ENCODE results near the gene BCAS1. TPM values are rescaled to one million over a fixed set of nuclear protein-coding genes. Genes with fewer than 3 reads are reported as not detected.
"Not testable (repeated sequence)": the region's sequence is repeated elsewhere in the genome, so short reads cannot be mapped to it uniquely, and the experiment has no call there.

Gene BCAS1
- total RNA-seq, 2 donors from 2014 or later = 0.10 to 0.11 TPM

DNA sequence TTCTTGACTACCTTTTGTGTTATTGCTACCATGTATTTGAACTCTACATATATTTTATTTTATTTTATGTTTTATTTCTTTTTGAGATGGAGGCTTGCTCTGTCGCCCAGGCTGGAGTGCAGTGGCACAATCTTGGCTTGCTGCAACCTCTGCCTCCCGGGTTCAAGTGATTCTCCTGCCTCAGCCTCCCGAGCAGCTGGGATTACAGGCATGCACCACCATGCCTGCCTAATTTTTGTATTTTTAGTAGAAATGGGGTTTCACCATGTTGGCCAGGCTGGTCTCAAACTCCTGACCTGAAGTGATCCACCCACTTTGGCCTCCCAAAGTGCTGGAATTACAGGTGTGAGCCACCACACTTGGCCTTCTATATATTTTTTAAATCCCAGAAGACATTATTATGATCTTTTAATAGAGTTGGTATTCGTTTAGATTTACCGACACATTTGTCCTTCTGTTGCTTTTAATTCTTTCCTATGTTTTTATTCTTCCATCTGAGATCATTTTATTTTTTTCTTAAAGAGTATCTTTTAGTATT lies 137.7 kb downstream of the BCAS1 start:
- H3K4me3 Mint-ChIP-seq; H3K27me3 Mint-ChIP-seq; H3K36me3 Mint-ChIP-seq; ATAC-seq; DNase-seq (ENCODE audit: low spot score); H3K9me3 Mint-ChIP-seq: not testable (repeated sequence)
- H3K27ac Mint-ChIP-seq = peak overlapping the region; percentile 87 to 98
- peaks cover 39 to 47% of the 10 kb centered on the region in 2 donors for H3K4me1 Mint-ChIP-seq (ENCODE audit: low read depth in 2 of 2)

DNA sequence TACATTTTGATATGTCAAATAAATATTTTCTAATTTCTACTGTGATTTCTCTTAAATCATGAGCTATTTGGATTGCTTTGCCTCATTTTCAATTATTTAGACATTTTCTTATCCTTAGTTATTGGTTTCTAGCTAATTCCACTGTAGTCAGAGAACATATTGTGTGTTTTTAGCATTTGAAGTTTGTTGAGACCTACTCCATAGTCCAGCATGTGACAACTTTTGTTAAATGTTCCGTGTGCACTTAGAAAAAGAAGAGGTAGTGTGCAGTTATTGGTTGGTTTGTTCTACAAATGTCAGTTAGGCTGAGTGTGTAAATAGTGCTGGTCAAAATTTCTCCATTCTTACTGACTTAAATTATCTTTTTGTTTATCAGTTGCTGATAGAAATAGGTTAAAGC lies 138.8 kb downstream of the BCAS1 start:
- no peak for DNase-seq (ENCODE audit: low spot score)
- Mint-ChIP-seq H3K4me1 (ENCODE audit: low read depth in 2 of 2) (peaks cover 44 to 52% of the 10 kb centered on the region in 2 donors), H3K9me3 (no peaks in the 10 kb centered on the region), H3K27me3 (no peaks in the 10 kb centered on the region), H3K27ac (no peak overlapping the region), H3K36me3 (no peaks in the 10 kb centered on the region), H3K4me3 (no peak overlapping the region)
- no peak for ATAC-seq

DNA sequence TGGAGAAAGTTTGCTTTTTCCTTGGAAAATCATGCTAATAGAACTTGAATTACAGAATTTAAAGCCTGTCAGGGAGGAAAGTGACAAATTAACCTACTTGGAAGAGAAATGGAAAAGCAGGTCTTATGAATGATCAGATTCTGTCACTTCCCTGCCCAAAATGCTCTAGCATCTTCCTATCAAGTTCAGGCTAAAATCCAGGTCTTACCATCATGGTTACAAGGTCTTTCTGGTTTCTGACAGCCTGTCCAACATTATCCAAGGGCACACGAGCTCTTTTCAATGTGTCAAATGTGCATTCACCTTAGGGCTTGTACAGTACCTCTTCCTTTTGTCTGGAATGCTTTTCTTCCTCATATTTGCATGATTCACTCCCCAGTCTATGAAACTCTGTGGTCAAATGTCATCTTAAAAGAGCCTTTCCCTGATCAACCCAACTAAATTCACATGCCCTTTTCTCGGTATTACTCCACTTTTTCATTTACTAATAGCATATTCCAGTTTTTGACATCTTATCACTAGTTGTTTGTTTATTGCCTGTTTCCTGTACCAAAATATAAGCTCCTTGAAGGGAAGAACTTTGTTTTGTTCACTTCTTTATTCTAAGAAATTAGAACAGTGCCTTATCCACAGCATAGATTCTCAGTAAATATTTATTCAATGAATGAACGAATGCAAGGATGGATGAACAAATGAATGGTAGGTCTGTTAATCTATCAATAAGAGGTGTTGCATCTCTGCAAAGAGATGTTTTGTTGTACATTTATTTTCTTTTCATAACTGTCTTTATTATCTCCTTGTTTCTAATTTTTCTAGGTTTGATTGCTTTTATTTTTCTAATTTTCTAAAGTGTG lies 139.5 kb downstream of the BCAS1 start:
- DNase-seq (ENCODE audit: low spot score) = no peak
- Mint-ChIP-seq H3K9me3 (no peaks in the 10 kb centered on the region), H3K4me3 (no peak overlapping the region), H3K27me3 (no peaks in the 10 kb centered on the region), H3K36me3 (no peaks in the 10 kb centered on the region), H3K27ac (peak overlapping the region; percentile 0 to 78), H3K4me1 (ENCODE audit: low read depth in 2 of 2) (peaks cover 51 to 58% of the 10 kb centered on the region in 2 donors)
- no peak for ATAC-seq

DNA sequence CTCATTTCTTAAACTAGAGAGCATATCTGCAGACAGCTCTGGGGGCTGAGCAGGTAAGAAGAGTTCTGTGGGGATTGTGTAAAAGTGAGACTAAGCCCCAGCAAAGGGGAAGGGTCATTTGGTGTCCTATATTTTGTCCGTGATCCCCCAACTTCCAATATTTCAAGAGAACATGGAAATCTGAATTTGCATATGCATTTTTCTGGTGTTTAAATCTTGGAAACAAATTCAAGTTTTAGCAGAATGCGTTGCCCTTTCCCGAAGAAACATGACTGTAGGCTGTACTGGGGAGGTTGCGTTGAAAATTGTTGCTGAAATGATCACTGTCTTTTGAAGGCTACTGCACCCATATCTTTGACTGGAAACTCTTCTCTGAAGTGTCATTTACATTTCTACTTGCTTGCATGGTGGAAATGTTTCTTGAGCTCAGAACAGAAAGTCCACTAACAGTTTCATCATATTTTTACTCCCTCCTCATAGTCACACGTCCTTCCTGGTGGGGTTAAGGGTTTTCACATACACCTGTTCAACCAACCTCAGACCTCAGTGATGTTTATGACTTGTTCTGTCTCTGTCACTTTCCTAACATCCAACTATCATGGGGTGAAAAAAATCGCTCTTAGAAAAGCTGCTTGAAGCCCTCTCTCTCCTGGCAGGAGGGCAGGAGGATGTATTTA lies 140.3 kb downstream of the BCAS1 start:
- H3K27me3 Mint-ChIP-seq = no peaks in the 10 kb centered on the region
- H3K27ac Mint-ChIP-seq = peak overlapping the region; percentile 0 to 78
- DNase-seq (ENCODE audit: low spot score) (no peak), ATAC-seq (peak; percentile 45 to 63)
- no peaks in the 10 kb centered on the region for H3K36me3 Mint-ChIP-seq
- H3K4me3 Mint-ChIP-seq = no peak overlapping the region
- peaks cover 44 to 51% of the 10 kb centered on the region in 2 donors for H3K4me1 Mint-ChIP-seq (ENCODE audit: low read depth in 2 of 2)
- no peaks in the 10 kb centered on the region for H3K9me3 Mint-ChIP-seq

DNA sequence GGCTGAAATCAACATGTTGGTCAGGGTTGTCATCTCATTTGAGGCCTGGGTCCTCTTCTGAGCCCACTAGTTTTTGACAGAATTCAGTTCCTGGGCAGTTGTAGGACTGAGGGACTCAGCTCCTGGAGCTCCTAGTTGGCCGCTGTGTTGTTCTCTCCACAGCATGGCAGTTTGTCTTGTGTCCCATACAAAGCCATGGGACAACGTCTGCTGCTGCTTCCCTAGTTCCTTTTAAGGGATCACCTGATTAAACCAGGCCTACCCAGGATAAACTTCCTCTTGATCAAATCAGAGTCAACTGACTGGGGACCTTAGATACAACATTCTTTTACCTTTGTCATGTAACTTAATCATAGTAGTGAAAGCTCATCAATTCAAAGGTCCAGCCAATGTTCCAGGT lies 141.0 kb downstream of the BCAS1 start:
- Mint-ChIP-seq H3K9me3 (no peaks in the 10 kb centered on the region), H3K4me1 (ENCODE audit: low read depth in 2 of 2) (peaks cover 37 to 44% of the 10 kb centered on the region in 2 donors), H3K36me3 (no peaks in the 10 kb centered on the region), H3K4me3 (no peak overlapping the region), H3K27ac (peak overlapping the region in 1 of 2 donors; percentile 78), H3K27me3 (no peaks in the 10 kb centered on the region)
- DNase-seq (ENCODE audit: low spot score) (no peak), ATAC-seq (no peak)

DNA sequence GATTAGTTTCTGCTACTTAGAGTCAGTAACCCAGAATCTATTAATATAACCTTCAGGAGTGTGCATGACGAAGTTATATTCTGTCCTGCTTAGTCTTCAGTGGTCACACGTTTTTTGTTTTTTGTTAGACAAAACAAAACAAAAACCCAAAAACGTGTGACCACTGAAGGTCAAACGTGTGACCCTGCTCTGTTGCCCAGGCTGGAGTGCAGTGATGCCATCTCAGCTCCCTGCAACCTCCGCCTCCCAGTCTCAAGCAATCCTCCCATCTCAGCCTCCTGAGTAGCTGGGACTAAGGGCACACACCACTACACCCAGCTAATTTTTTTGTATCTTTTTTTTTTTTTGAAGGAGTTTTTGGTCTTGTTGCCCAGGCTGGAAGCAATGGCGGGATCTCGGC lies 142.4 kb downstream of the BCAS1 start:
- Mint-ChIP-seq H3K4me3 (no peak overlapping the region), H3K4me1 (ENCODE audit: low read depth in 2 of 2) (peaks cover 28 to 32% of the 10 kb centered on the region in 2 donors), H3K36me3 (no peaks in the 10 kb centered on the region), H3K27ac (peak overlapping the region in 1 of 2 donors; percentile 50), H3K27me3 (no peaks in the 10 kb centered on the region), H3K9me3 (no peaks in the 10 kb centered on the region)
- ATAC-seq (no peak), DNase-seq (ENCODE audit: low spot score) (no peak)

DNA sequence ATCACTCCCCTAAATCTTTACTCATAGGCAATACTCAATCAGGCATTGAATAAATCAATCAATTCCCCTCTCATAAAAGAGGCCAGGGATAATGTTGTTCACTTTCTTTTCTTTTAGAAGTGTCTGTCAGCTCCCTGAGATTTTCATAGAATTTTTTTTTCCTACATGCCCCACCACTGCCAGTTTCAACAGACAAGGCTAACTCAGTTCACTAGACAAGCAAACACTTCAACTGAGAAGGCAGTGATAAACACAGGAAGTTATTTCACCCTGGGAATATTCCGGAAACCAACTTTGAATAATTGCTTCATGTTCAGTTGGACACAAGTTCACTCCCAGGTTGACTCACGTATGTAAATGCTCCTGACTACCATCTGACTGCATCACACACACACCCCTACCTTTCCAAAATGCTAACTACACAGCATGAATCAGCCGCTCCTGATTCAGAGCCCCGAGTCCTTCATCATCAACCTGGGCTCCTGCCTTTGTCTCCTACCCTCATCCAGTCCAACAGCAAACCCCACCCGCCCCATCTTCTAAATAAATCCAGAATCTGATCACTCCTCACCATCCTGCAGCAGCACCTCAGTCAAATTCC lies 143.9 kb downstream of the BCAS1 start:
- Mint-ChIP-seq H3K4me1 (ENCODE audit: low read depth in 2 of 2) (peaks cover 30 to 31% of the 10 kb centered on the region in 2 donors), H3K36me3 (no peaks in the 10 kb centered on the region), H3K27me3 (no peaks in the 10 kb centered on the region), H3K4me3 (peak overlapping the region; percentile 47), H3K27ac (peak overlapping the region; percentile 44 to 50), H3K9me3 (no peaks in the 10 kb centered on the region)
- DNase-seq (ENCODE audit: low spot score) (no peak), ATAC-seq (peak; percentile 76 to 82)

DNA sequence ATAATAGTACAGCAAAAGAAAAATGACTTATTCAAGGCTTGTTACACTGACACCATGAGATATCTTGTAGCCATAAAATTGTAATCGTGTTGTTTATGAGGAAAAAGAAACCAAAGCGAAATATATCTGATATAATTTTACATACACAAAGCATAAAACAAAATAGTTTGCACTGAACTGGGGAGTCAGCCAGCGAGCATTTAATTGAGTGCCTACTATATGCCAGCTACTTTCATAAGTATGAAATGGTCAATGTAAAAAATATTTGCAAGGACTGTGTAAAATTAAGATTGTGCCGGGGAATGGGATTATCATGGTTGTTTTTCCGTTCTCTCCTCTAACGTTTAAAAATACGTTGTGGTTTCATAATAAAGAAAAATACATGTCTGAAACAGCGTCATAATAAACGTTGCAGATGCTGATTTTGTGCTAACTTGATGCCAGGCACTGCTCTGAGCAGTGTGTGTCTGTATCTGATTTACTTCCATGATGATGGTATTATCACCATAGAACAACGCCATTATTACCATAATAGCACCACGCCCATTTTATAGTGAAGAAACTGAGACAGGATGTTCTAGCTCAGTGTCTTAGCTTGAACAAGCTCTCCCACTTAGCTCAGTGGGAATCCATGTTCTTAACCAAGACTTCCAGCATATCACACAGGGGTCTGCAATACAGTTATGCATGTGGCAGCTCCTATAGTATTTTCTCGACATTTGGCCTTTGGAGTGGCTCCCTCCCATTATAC lies 144.6 kb downstream of the BCAS1 start:
- Mint-ChIP-seq H3K27ac (peak overlapping the region; percentile 44 to 50), H3K36me3 (no peaks in the 10 kb centered on the region), H3K4me1 (ENCODE audit: low read depth in 2 of 2) (peaks cover 23 to 28% of the 10 kb centered on the region in 2 donors), H3K27me3 (no peaks in the 10 kb centered on the region), H3K4me3 (peak overlapping the region; percentile 47), H3K9me3 (no peaks in the 10 kb centered on the region)
- ATAC-seq (no peak), DNase-seq (ENCODE audit: low spot score) (no peak)

DNA sequence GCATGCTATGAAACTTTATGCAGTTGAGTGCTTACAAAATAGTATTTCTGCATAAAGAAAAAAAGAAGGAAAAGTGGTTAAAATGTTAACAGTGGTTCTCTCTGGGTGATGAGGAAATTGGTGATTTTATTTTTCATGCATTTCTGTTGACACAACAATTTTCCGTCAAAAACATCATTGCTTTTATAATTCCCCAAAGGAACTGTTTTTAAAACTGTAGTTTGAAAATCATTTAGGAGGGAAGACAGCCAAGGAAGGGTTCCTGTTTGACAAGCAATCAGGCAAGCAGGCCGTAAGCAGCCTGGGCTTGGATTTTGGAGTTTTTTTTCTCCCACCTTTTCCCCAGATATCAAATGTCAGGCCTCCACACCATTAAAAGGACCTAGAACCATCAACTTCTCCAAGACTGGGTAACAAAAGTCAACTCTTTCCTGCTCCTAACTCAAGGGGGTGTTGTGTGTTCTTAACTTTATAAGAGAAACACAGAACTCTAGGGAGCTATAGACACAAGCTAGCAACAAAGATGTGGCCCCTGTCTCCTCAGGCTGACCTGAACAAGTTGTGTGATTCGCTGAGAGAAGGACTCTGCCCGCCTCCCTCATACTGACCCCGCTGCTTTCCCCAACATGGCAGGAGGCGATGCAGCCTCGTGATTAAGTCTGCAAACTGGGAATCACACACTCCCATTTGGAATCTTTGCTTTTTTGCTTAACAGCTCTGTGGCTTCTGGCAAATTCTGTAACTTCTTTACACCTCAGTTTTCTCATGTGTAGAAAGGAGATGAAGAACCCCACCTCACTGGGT lies 146.6 kb downstream of the BCAS1 start:
- Mint-ChIP-seq H3K27me3 (no peaks in the 10 kb centered on the region), H3K4me3 (no peak overlapping the region), H3K36me3 (no peaks in the 10 kb centered on the region), H3K4me1 (ENCODE audit: low read depth in 2 of 2) (peaks cover 15 to 18% of the 10 kb centered on the region in 2 donors), H3K9me3 (no peaks in the 10 kb centered on the region), H3K27ac (no peak overlapping the region)
- ATAC-seq (no peak), DNase-seq (ENCODE audit: low spot score) (no peak)

DNA sequence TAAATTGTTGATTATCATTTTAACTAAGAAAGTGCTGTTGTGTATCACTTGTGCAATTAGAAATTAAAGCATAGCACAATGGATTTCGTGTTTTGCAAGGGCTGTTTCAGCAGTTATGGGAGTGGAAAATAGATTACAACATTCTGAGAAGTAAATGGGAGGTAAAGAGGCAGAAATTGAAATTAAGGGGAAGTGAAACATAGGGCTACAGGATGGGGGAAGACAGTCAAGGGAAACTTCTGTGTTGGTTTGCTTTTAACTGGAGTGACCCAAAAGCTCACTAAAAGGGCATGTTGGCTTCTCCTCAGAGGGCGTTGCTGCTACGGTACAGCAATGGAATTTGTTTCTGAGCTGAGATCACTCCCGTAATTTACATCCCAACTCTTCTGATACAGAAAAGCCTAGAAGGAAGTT lies 147.5 kb downstream of the BCAS1 start:
- peaks cover 17 to 19% of the 10 kb centered on the region in 2 donors for H3K4me1 Mint-ChIP-seq (ENCODE audit: low read depth in 2 of 2)
- no peaks in the 10 kb centered on the region for H3K27me3 Mint-ChIP-seq
- H3K27ac Mint-ChIP-seq = no peak overlapping the region
- H3K36me3 Mint-ChIP-seq = no peaks in the 10 kb centered on the region
- no peak for DNase-seq (ENCODE audit: low spot score)
- no peaks in the 10 kb centered on the region for H3K9me3 Mint-ChIP-seq
- no peak for ATAC-seq
- H3K4me3 Mint-ChIP-seq = no peak overlapping the region

DNA sequence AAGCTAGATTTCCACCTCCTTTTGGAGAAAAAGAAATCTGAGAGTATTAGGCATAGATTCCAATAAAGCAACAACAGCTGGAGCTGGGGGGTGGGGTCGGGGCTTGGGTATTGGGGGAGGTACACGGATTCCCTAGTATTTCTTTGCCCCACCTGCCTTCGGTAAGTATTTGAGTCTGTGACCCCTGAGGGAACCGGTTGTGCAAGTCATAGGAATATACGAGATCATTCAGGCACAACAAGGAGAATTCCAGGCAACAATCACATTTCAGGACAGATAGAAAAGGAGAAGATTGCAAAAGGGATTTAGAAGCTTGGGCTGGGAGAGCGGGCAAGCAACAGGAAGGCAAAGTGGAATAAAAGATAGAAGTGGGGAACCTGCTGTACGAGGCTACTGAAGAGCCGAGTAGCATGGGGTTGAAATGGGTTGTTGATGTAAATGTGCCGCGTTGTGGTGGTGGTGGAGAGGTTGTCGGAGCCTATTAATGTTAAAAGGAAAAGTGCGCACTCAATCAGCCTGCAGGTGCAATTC lies 148.9 kb downstream of the BCAS1 start:
- ATAC-seq = no peak

DNA sequence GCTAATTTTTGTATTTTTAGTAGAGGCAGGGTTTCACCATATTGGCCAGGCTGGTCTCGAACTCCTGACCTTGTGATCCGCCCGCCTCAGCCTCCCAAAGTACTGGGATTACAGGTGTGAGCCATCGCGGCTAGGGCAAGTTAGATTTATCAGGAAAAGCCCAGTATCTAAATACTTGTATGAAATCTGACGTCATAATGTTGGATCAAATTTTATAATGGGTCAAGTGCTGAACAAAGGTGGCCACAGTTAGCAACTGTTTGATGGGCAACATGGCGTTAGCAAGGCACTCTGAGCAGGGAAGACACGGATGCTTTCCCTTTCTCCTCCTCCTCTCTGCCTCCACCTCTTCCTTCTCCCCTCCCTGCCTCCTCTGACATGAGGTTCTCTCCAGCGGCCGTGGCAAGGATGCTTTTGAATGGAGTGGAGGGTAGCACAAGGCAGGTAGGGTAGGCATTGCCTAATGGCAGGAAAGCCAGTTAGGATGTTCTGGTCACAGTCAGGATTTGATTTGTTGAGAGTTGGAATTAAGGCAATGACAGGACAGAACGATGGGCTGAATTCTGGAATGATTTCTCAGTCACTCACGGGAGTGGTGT lies 149.6 kb downstream of the BCAS1 start:
- H3K27ac Mint-ChIP-seq = no peak overlapping the region
- H3K36me3 Mint-ChIP-seq = no peaks in the 10 kb centered on the region
- peaks cover 18 to 20% of the 10 kb centered on the region in 2 donors for H3K4me1 Mint-ChIP-seq (ENCODE audit: low read depth in 2 of 2)
- ATAC-seq = no peak
- H3K4me3 Mint-ChIP-seq = no peak overlapping the region
- no peak for DNase-seq (ENCODE audit: low spot score)
- H3K27me3 Mint-ChIP-seq = no peaks in the 10 kb centered on the region
- H3K9me3 Mint-ChIP-seq = no peaks in the 10 kb centered on the region

More for the DNA sequence above, 148.9 kb downstream of the BCAS1 start:
- H3K9me3 Mint-ChIP-seq = no peaks in the 10 kb centered on the region
- no peaks in the 10 kb centered on the region for H3K36me3 Mint-ChIP-seq
- H3K27ac Mint-ChIP-seq = no peak overlapping the region
- no peak overlapping the region for H3K4me3 Mint-ChIP-seq
- H3K27me3 Mint-ChIP-seq = no peaks in the 10 kb centered on the region
- H3K4me1 Mint-ChIP-seq (ENCODE audit: low read depth in 2 of 2) = peaks cover 21 to 22% of the 10 kb centered on the region in 2 donors
- no peak for DNase-seq (ENCODE audit: low spot score)

Data from natural killer cell treated with Interleukin-12 subunit alpha and Interleukin-12 subunit beta and Interleukin-15 and Interleukin-18, amount 100 ng/mL, for 72 hours (primary cell).